T-helper 2 cell (primary cell): Measurements from ENCODE around the gene TIGAR.
A peak's percentile ranks its signal among the peaks of the same experiment; 100 is the strongest.

Experiments used
- DNase-seq, 5 experiments: peaks; one replicate each; pipeline versions ENCODE4 v3.0.0 to v3.0.0-alpha.2; 2012 to 2022

The TIGAR gene

GRCh38 chr12:4282892-4283511 is 38.0 kb upstream of the TIGAR start:
- DNase-seq = no peak

- DNase-seq = no peak
These were observed 37.3 kb upstream of the TIGAR start for GRCh38 chr12:4283512-4284255.

GRCh38 chr12:4284306-4284705 is 36.7 kb upstream of the TIGAR start:
- DNase-seq = no peak

- DNase-seq = no peak
These were observed 35.9 kb upstream of the TIGAR start for GRCh38 chr12:4285070-4285469.

GRCh38 chr12:4286228-4286627 is 34.8 kb upstream of the TIGAR start:
- no peak for DNase-seq

- DNase-seq = no peak
These were observed 34.2 kb upstream of the TIGAR start for GRCh38 chr12:4286771-4287317.

- DNase-seq = peak in 1 of 5 experiments; percentile 61
These were observed 33.4 kb upstream of the TIGAR start for GRCh38 chr12:4287325-4288211.

- no peak for DNase-seq
These were observed 32.5 kb upstream of the TIGAR start for GRCh38 chr12:4288296-4289131.

- DNase-seq = no peak
These were observed 31.7 kb upstream of the TIGAR start for GRCh38 chr12:4289231-4289878.

GRCh38 chr12:4289998-4290790 is 30.8 kb upstream of the TIGAR start:
- DNase-seq = no peak

GRCh38 chr12:4292341-4293073 is 28.5 kb upstream of the TIGAR start:
- DNase-seq = no peak

GRCh38 chr12:4293299-4293965 is 27.6 kb upstream of the TIGAR start:
- DNase-seq = peak in 2 of 5 experiments; percentile 22 to 69

GRCh38 chr12:4293966-4294505 is 27.0 kb upstream of the TIGAR start:
- peak in 1 of 5 experiments; percentile 40 for DNase-seq

- DNase-seq = no peak
These were observed 24.3 kb upstream of the TIGAR start for GRCh38 chr12:4296751-4297150.

- DNase-seq = no peak
These were observed 23.4 kb upstream of the TIGAR start for GRCh38 chr12:4297617-4298016.

- no peak for DNase-seq
These were observed 20.1 kb upstream of the TIGAR start for GRCh38 chr12:4300883-4301282.

GRCh38 chr12:4301932-4302501 is 19.0 kb upstream of the TIGAR start:
- no peak for DNase-seq

- DNase-seq = no peak
These were observed 18.1 kb upstream of the TIGAR start for GRCh38 chr12:4302881-4303280.

GRCh38 chr12:4303750-4304149 is 17.3 kb upstream of the TIGAR start:
- no peak for DNase-seq
